Fibroblast of villous mesenchyme (primary cell): ENCODE data around the gene GNAL. TPM values are rescaled to one million over a fixed set of nuclear protein-coding genes. Genes with fewer than 3 reads are reported as not detected.

Source experiments
- DNase-seq: peaks from one replicate; pipeline ENCODE4 v3.0.0-alpha.2; 2010; ENCODE audit warnings: low read depth
- H3K4me3 ChIP-seq: 2 replicates; pipeline ENCODE4 v1.5.1; 2011; ENCODE audit warnings: low read depth, mild to moderate bottlenecking, low read length
- CTCF ChIP-seq: IDR thresholded peaks from 2 replicates; pipeline ENCODE4 v1.5.1; 2012; ENCODE audit warnings: low read depth, mild to moderate bottlenecking, low read length; ENCODE audit not compliant: insufficient read depth
- total RNA-seq: library from RNA; depleted of rRNA; stranded (reverse); fragments of >200 nt; gene quantifications from 2 replicates; pipeline ENCODE4 v1.2.3, GENCODE V29; 2012

The GNAL gene
- total RNA-seq, 1 donor, result under 0.01 TPM

- no peak for TF ChIP-seq CTCF
Measured at GRCh38 chr18:11809895-11810294, 120.8 kb downstream of the GNAL start.

GRCh38 chr18:11810379-11810778, 121.3 kb downstream of the GNAL start:
- no peak for TF ChIP-seq CTCF
- DNase-seq, result no peak

More at GRCh38 chr18:11809895-11810294, 120.8 kb downstream of the GNAL start:
- H3K4me3 ChIP-seq, result no peak overlapping the region
- DNase-seq, result no peak

GRCh38 chr18:11811009-11811408, 121.9 kb downstream of the GNAL start:
- TF ChIP-seq CTCF, result no peak
- no peak for DNase-seq
- H3K4me3 ChIP-seq, result no peak overlapping the region

More at GRCh38 chr18:11810379-11810778, 121.3 kb downstream of the GNAL start:
- H3K4me3 ChIP-seq, result no peak overlapping the region

GRCh38 chr18:11817229-11817628, 128.2 kb downstream of the GNAL start:
- no peak for DNase-seq
- TF ChIP-seq CTCF, result no peak
- no peak overlapping the region for H3K4me3 ChIP-seq

GRCh38 chr18:11818486-11819203, 129.6 kb downstream of the GNAL start:
- H3K4me3 ChIP-seq, result no peak overlapping the region
- no peak for TF ChIP-seq CTCF
- DNase-seq, result peak; percentile 33

GRCh38 chr18:11819938-11820337, 130.9 kb downstream of the GNAL start:
- TF ChIP-seq CTCF, result no peak
- no peak overlapping the region for H3K4me3 ChIP-seq
- DNase-seq, result no peak

- no peak overlapping the region for H3K4me3 ChIP-seq
- DNase-seq, result no peak
- no peak for TF ChIP-seq CTCF
Measured at GRCh38 chr18:11820697-11821096, 131.6 kb downstream of the GNAL start.
